Breast epithelium (tissue), 3 donors: ENCODE results near the gene NUDT7.

Experiments
- POLR2A ChIP-seq: fragments of 450-650 bp; IDR thresholded peaks from one replicate; pipeline ENCODE4 v1.6.1; 2016; ENCODE audit warnings: antibody characterized with exemption, mild to moderate bottlenecking, moderate library complexity
- TF ChIP-seq, protein P1 (sequence below), 3 donors: fragments of 450-650 bp; IDR thresholded peaks; one replicate each; pipeline ENCODE4 v1.5.1; 2016 to 2017; ENCODE audit warnings: antibody characterized with exemption in 3 of 3, mild to moderate bottlenecking in 3 of 3, moderate library complexity in 3 of 3

DNA sequence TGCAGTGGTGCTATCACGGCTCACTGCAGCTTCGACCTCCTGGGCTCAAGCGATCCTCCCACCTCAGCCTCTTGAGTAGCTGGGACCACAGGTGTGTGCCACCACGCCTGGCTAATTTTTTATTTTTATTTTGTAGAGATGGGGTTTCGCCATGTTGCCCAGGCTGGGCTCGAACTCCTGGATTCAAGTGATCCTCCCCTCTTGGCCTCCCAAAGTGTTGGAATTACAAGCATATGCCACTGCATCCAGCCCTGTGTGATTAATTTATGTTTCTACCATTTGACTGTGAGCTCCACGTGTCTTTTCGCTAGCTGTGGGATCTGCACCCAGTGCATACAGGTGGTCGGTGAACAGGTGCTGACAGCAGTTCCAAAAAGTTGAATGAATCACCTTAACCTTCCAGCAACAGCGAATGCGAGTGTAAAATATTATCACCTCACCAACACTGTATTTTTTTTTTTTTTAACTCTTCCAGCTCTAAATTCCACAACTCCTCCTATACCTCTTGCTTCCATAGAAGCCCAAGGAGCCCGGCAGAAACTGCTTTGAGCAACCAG is 484 bp upstream of the NUDT7 start:
- TF ChIP-seq POLR2A: no peak
- TF ChIP-seq, protein P1, sequence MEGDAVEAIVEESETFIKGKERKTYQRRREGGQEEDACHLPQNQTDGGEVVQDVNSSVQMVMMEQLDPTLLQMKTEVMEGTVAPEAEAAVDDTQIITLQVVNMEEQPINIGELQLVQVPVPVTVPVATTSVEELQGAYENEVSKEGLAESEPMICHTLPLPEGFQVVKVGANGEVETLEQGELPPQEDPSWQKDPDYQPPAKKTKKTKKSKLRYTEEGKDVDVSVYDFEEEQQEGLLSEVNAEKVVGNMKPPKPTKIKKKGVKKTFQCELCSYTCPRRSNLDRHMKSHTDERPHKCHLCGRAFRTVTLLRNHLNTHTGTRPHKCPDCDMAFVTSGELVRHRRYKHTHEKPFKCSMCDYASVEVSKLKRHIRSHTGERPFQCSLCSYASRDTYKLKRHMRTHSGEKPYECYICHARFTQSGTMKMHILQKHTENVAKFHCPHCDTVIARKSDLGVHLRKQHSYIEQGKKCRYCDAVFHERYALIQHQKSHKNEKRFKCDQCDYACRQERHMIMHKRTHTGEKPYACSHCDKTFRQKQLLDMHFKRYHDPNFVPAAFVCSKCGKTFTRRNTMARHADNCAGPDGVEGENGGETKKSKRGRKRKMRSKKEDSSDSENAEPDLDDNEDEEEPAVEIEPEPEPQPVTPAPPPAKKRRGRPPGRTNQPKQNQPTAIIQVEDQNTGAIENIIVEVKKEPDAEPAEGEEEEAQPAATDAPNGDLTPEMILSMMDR (IDR thresholded peaks at IDR 0.05): no peak
